ENCODE results near the gene KCNE2. TPM values are rescaled to one million over a fixed set of nuclear protein-coding genes. Genes with fewer than 3 reads are reported as not detected.

KCNE2 gene
- polyA plus RNA-seq, 3 donors = 0.27 TPM; not detected in 2

DNA sequence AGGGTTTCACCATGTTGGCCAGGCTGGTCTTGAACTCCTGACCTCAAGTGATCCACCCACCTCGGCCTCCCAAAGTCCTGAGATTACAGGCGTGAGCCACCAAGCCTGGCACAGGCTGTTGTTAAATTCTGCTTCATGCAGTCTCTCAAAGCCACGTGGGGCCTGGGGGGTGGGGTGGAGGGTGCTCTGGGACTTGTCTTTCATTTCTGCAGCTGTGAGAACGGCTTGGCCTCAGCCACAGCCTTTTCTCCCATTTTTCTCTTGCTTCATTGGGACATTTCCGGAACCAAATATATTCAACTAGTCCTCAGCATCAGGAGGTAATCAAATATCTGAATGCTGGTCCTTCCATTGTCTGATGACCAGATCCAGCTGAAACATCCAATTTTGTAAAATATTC lies 27.6 kb upstream of the KCNE2 start:
- Histone ChIP-seq H3K4me3 (replicated peaks in 1 of 3; ENCODE audit: low read depth in 2 of 3, low read length in 3 of 3) (no peak overlapping the region), H3K9me3 (replicated peaks in 1 of 2; ENCODE audit: control insufficient read depth in 1 of 2, insufficient read depth in 1 of 2, low read length in 2 of 2) (no peaks in the 10 kb centered on the region), H3K79me2 (ENCODE audit: insufficient read depth, low read length) (no peaks in the 10 kb centered on the region), H2AFZ (ENCODE audit: insufficient read depth, low read depth, low read length, poor library complexity, severe bottlenecking) (no peak overlapping the region), H3K36me3 (replicated peaks in 1 of 2; ENCODE audit: control insufficient read depth in 1 of 2, insufficient read depth in 2 of 2, low read length in 2 of 2) (no peaks in the 10 kb centered on the region), H3K27ac (ENCODE audit: low read depth in 1 of 2, low read length in 2 of 2) (no peak overlapping the region), H3K4me2 (replicated peaks; ENCODE audit: extremely low read depth, low read length, poor library complexity, severe bottlenecking) (no peak overlapping the region), H3K4me1 (ENCODE audit: control insufficient read depth in 1 of 2, insufficient read depth in 2 of 2, low read length in 2 of 2) (peaks cover 5% of the 10 kb centered on the region in 2 donors), H3K9ac (ENCODE audit: insufficient read depth, low read length, poor library complexity, severe bottlenecking) (no peak overlapping the region), H4K20me1 (ENCODE audit: insufficient read depth, low read length) (no peaks in the 10 kb centered on the region), H3K27me3 (ENCODE audit: control insufficient read depth in 2 of 2, insufficient read depth in 2 of 2, low read length in 2 of 2) (no peaks in the 10 kb centered on the region)
- no peak overlapping the region for H3K4me3 Mint-ChIP-seq
- no peaks in the 10 kb centered on the region for H3K36me3 Mint-ChIP-seq
- no peak for TF ChIP-seq CTCF (IDR thresholded peaks at IDR 0.05)
- DNase-seq = no peak
- peaks cover 0 to 2% (median 0%) of the 10 kb centered on the region in 7 donors for H3K9me3 Mint-ChIP-seq
- H3K27me3 Mint-ChIP-seq (ENCODE audit: low read depth in 3 of 3) = peaks cover 2 to 6% (median 4%) of the 10 kb centered on the region in 3 donors
- intact Hi-C loops (cut with micrococcal nuclease) = loop anchor here in 1 of 2 donors (5.0 kb wide), 1 partner anchor 69 kb away; no protein-coding TSS in a partner anchor
- peaks cover 9% of the 10 kb centered on the region for H3K4me1 Mint-ChIP-seq
- WGBS (ENCODE audit: insufficient coverage) = 100% methylated on average over 3 of the region's 5 CpGs
- H3K27ac Mint-ChIP-seq = no peak overlapping the region

GRCh38 chr21:34336756-34337391 lies 26.9 kb upstream of the KCNE2 start:
- no peaks in the 10 kb centered on the region for H3K36me3 Mint-ChIP-seq
- no peaks in the 10 kb centered on the region for H3K79me2 ChIP-seq (ENCODE audit: insufficient read depth, low read length)
- peaks cover 5% of the 10 kb centered on the region in 2 donors for H3K4me1 ChIP-seq (ENCODE audit: control insufficient read depth in 1 of 2, insufficient read depth in 2 of 2, low read length in 2 of 2)
- no peaks in the 10 kb centered on the region for H3K36me3 ChIP-seq (replicated peaks in 1 of 2; ENCODE audit: control insufficient read depth in 1 of 2, insufficient read depth in 2 of 2, low read length in 2 of 2)
- H3K9me3 ChIP-seq (replicated peaks in 1 of 2; ENCODE audit: control insufficient read depth in 1 of 2, insufficient read depth in 1 of 2, low read length in 2 of 2) = no peaks in the 10 kb centered on the region
- no peak for DNase-seq
- H3K4me2 ChIP-seq (replicated peaks; ENCODE audit: extremely low read depth, low read length, poor library complexity, severe bottlenecking) = no peak overlapping the region
- intact Hi-C loops (cut with micrococcal nuclease) = loop anchor here in 1 of 2 donors (5.0 kb wide), 1 partner anchor 70 kb away; no protein-coding TSS in a partner anchor
- H3K27ac Mint-ChIP-seq = no peak overlapping the region
- H3K27me3 Mint-ChIP-seq (ENCODE audit: low read depth in 3 of 3) = peaks cover 2 to 6% (median 4%) of the 10 kb centered on the region in 3 donors
- H3K4me3 Mint-ChIP-seq = no peak overlapping the region
- no peak overlapping the region for H3K27ac ChIP-seq (ENCODE audit: low read depth in 1 of 2, low read length in 2 of 2)
- peaks cover 9% of the 10 kb centered on the region for H3K4me1 Mint-ChIP-seq
- H2AFZ ChIP-seq (ENCODE audit: insufficient read depth, low read depth, low read length, poor library complexity, severe bottlenecking) = no peak overlapping the region
- no peaks in the 10 kb centered on the region for H4K20me1 ChIP-seq (ENCODE audit: insufficient read depth, low read length)
- H3K9ac ChIP-seq (ENCODE audit: insufficient read depth, low read length, poor library complexity, severe bottlenecking) = no peak overlapping the region
- 96% methylated on average over 9 of the region's 13 CpGs for WGBS (ENCODE audit: insufficient coverage)
- TF ChIP-seq CTCF (IDR thresholded peaks at IDR 0.05) = no peak
- H3K9me3 Mint-ChIP-seq = peaks cover 0 to 2% (median 0%) of the 10 kb centered on the region in 7 donors
- no peak overlapping the region for H3K4me3 ChIP-seq (replicated peaks in 1 of 3; ENCODE audit: low read depth in 2 of 3, low read length in 3 of 3)
- H3K27me3 ChIP-seq (ENCODE audit: control insufficient read depth in 2 of 2, insufficient read depth in 2 of 2, low read length in 2 of 2) = no peaks in the 10 kb centered on the region

All from CD14-positive monocyte (primary cell).